ENCODE measurements around the gene PIK3R3. TPM values are rescaled to one million over a fixed set of nuclear protein-coding genes. Genes with fewer than 3 reads are reported as not detected.

Gene PIK3R3
- total RNA-seq, 1 experiment from 2014 or later: 12.4 TPM

- H3K79me2 ChIP-seq (ENCODE audit: insufficient read depth, low read length): no peaks in the 10 kb centered on the region
- H3K23me2 ChIP-seq (ENCODE audit: insufficient read length, low read depth, low read length, poor library complexity, severe bottlenecking): no peaks in the 10 kb centered on the region
- no peak overlapping the region for H3T11ph ChIP-seq (ENCODE audit: low read length)
- no peak overlapping the region for H3K56ac ChIP-seq (ENCODE audit: insufficient read length, low read depth, low read length)
- no peaks in the 10 kb centered on the region for H3K79me1 ChIP-seq (ENCODE audit: insufficient read depth, low read depth, low read length, poor library complexity, severe bottlenecking)
- H2BK15ac ChIP-seq (ENCODE audit: low read depth, low read length): no peak overlapping the region
- peaks cover 9 to 13% of the 10 kb centered on the region in 2 experiments; a peak in 3 of 4 replicates for H3K4me1 Mint-ChIP-seq
- no peak overlapping the region for H2AFZ ChIP-seq (ENCODE audit: low read length)
- H3K27ac ChIP-seq (ENCODE audit: insufficient read length, low read depth, low read length): no peak overlapping the region
- H3K9me3 ChIP-seq (ENCODE audit: control insufficient read depth, low read depth, low read length): no peaks in the 10 kb centered on the region
- no peaks in the 10 kb centered on the region for H3K9me3 Mint-ChIP-seq
- H3K9ac ChIP-seq (ENCODE audit: extremely low read depth, insufficient read length, low read length): no peak overlapping the region
- no peak overlapping the region for H3K23ac ChIP-seq (ENCODE audit: insufficient read length, low read depth, low read length)
- WGBS (ENCODE audit: extremely low coverage, insufficient read length, low lambda C conversion rate): no CpG with 5 or more reads among the region's 3 CpGs
- H3K36me3 Mint-ChIP-seq (ENCODE audit: insufficient read depth in 1 of 3, low read depth in 3 of 3): peaks cover 7 to 26% (median 14%) of the 10 kb centered on the region in 3 experiments; a peak in 6 of 7 replicates
- H2AK5ac ChIP-seq (ENCODE audit: insufficient read length, low read length): no peak overlapping the region
- no peaks in the 10 kb centered on the region for H3K27me3 ChIP-seq (ENCODE audit: insufficient read depth, low read length)
- no peak overlapping the region for H3K4ac ChIP-seq (ENCODE audit: low read depth, low read length)
- no peak overlapping the region for H4K8ac ChIP-seq (replicated peaks; ENCODE audit: insufficient read length, low read depth, low read length)
- H3K18ac ChIP-seq (ENCODE audit: insufficient read length, low read depth, low read length): no peak overlapping the region
- no peaks in the 10 kb centered on the region for H4K20me1 ChIP-seq (ENCODE audit: control insufficient read depth, insufficient read depth, insufficient read length)
- no peak overlapping the region for H2BK12ac ChIP-seq (ENCODE audit: insufficient read length, low read depth, low read length)
- DNase-seq: peak; percentile 7
- no peaks in the 10 kb centered on the region for H3K4me1 ChIP-seq (ENCODE audit: insufficient read depth, low read length)
- H2BK5ac ChIP-seq (ENCODE audit: insufficient read length, low read length): no peak overlapping the region
- H3K4me2 ChIP-seq (ENCODE audit: insufficient read depth, insufficient read length, low read length): no peak overlapping the region
- H3K27me3 Mint-ChIP-seq (ENCODE audit: low read depth): no peaks in the 10 kb centered on the region
- H2BK120ac ChIP-seq (ENCODE audit: low read depth, low read length, poor library complexity, severe bottlenecking): no peak overlapping the region
- H3K4me3 Mint-ChIP-seq: no peak overlapping the region
- no peak for TF ChIP-seq CTCF (conservative IDR thresholded peaks at IDR 0.05)
- H3K27ac Mint-ChIP-seq: no peak overlapping the region
- H4K5ac ChIP-seq (ENCODE audit: insufficient read length, low read depth, low read length): no peak overlapping the region
- no peak overlapping the region for H4K91ac ChIP-seq (ENCODE audit: insufficient read length, low read depth, low read length)
- H3K14ac ChIP-seq (ENCODE audit: insufficient read depth, low read length): no peak overlapping the region
- H2BK20ac ChIP-seq (ENCODE audit: low read depth, low read length, poor library complexity, severe bottlenecking): no peak overlapping the region
Observed at GRCh38 chr1:46002551-46003150, 129.8 kb downstream of the PIK3R3 start.

All from H9 (cell line).